ENCODE results near the gene ABHD4.

DNA sequence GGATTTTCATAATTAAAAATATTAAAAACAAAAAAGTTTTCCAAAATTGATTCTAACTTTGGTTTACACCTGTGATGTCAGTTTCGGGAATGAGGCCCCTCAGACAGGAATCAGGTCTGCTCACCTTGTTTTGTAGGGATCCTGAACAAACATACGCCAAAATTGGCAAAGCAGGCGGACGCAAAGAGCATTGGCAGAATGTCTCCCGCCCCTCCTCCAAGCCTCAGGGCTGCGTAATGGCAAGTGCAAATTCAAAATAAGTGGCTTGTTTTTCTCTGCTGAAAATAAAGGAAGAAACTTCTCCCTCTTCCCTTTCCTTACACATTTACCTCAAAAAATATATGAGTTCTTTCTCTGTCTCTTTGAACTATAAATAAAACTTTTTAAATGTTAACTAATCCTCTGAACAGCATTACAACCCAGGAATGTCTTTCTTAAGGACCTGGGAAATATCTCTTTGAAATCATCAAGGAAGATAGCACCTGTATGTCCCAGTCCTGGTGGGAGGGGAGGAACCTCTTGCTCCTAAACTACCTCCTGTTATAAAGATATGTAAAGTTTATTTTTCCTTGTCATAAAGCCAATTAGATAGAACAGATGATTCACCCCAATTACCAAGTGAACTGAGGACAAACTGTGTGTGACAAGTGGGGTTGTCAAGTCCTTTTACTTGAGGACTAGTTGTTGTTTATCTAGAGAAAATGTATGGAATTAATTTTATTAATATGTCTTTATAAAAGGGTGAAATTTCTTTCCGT, 29.6 kb downstream of the ABHD4 start:
- TF ChIP-seq, protein P1, sequence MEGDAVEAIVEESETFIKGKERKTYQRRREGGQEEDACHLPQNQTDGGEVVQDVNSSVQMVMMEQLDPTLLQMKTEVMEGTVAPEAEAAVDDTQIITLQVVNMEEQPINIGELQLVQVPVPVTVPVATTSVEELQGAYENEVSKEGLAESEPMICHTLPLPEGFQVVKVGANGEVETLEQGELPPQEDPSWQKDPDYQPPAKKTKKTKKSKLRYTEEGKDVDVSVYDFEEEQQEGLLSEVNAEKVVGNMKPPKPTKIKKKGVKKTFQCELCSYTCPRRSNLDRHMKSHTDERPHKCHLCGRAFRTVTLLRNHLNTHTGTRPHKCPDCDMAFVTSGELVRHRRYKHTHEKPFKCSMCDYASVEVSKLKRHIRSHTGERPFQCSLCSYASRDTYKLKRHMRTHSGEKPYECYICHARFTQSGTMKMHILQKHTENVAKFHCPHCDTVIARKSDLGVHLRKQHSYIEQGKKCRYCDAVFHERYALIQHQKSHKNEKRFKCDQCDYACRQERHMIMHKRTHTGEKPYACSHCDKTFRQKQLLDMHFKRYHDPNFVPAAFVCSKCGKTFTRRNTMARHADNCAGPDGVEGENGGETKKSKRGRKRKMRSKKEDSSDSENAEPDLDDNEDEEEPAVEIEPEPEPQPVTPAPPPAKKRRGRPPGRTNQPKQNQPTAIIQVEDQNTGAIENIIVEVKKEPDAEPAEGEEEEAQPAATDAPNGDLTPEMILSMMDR (IDR thresholded peaks at IDR 0.05), result no peak
- TF ChIP-seq POLR2A (IDR thresholded peaks at IDR 0.05; ENCODE audit: low read depth), result no peak
- TF ChIP-seq POLR2AphosphoS5 (IDR thresholded peaks at IDR 0.05), result no peak
- TF ChIP-seq EP300 (IDR thresholded peaks at IDR 0.05), result no peak
